Natural killer cell (primary cell): ENCODE measurements around the gene MYO15B. TPM values are rescaled to one million over a fixed set of nuclear protein-coding genes. Genes with fewer than 3 reads are reported as not detected.

ENCODE experiments used
- ATAC-seq, 3 donors: fragments of 150-1000 bp in 2 of 3; fragments of 200-7000 bp in 1 of 3; cut with Tn5 transposase; 1 replicate in 1 of 3; 2 replicates in 2 of 3; pipeline ENCODE4 v1.10.0; 2021; ENCODE audit warnings: mild to moderate bottlenecking in 2 of 3, moderate library complexity in 2 of 3
- DNase-seq, 2 donors: peaks; one replicate each; pipeline versions ENCODE4 v3.0.0 to v3.0.0-alpha.2; 2013 to 2021; ENCODE audit warnings: mixed read lengths in 1 of 2
- H3K27ac ChIP-seq: one replicate; pipeline ENCODE4 v1.5.1; 2013; ENCODE audit warnings: mild to moderate bottlenecking, low read length
- H3K27me3 ChIP-seq: one replicate; pipeline ENCODE4 v1.6.1; 2013; ENCODE audit warnings: low read length; ENCODE audit not compliant: control insufficient read depth, insufficient read depth
- H3K36me3 ChIP-seq: one replicate; pipeline ENCODE4 v1.6.1; 2013; ENCODE audit warnings: low read length; ENCODE audit not compliant: control insufficient read depth, insufficient read depth
- H3K4me1 ChIP-seq: one replicate; pipeline ENCODE4 v1.6.1; 2013; ENCODE audit warnings: low read length; ENCODE audit not compliant: control insufficient read depth, insufficient read depth
- H3K4me3 ChIP-seq: one replicate; pipeline ENCODE4 v1.5.1; 2013; ENCODE audit warnings: low read length
- H3K9me3 ChIP-seq: one replicate; pipeline ENCODE4 v1.6.1; 2013; ENCODE audit warnings: low read length; ENCODE audit not compliant: control insufficient read depth, insufficient read depth
- H3K27ac Mint-ChIP-seq, 2 donors: one replicate each; pipeline ENCODE4 v1.8.0; 2022; ENCODE audit warnings: mild to moderate bottlenecking in 2 of 2, mixed read lengths in 2 of 2, moderate library complexity in 1 of 2
- H3K27me3 Mint-ChIP-seq, 2 donors: one replicate each; pipeline ENCODE4 v1.8.0; 2022; ENCODE audit warnings: low read depth in 2 of 2, mixed read lengths in 2 of 2
- H3K36me3 Mint-ChIP-seq: one replicate; pipeline ENCODE4 v1.8.0; 2022; ENCODE audit warnings: mixed read lengths
- H3K4me1 Mint-ChIP-seq, 2 donors: one replicate each; pipeline ENCODE4 v1.8.0; 2022; ENCODE audit warnings: mixed read lengths in 2 of 2
- H3K4me3 Mint-ChIP-seq: one replicate; pipeline ENCODE4 v1.8.0; 2022; ENCODE audit warnings: mild to moderate bottlenecking, moderate library complexity, mixed read lengths
- H3K9me3 Mint-ChIP-seq, 2 donors: one replicate each; pipeline ENCODE4 v1.8.0; 2022; ENCODE audit warnings: mixed read lengths in 2 of 2
- WGBS: methylation state at CpG from one replicate; pipeline ENCODE4 v1.1.7; 2013; ENCODE audit warnings: missing lambda C conversion rate; ENCODE audit not compliant: insufficient coverage; 5-methylcytosine and 5-hydroxymethylcytosine counted together
- intact Hi-C: fragments of 100-400 bp; cut with micrococcal nuclease; formaldehyde crosslinking; loops from one replicate; pipeline ENCODE4 v1.14.2; 2022
- total RNA-seq, 4 donors: library from RNA; stranded (reverse); fragments of 120-200 nt in 1 of 4; gene quantifications; one replicate each; pipeline versions ENCODE4 v1.2.3 to v1.2.4, GENCODE V29; 2013 to 2022
- TF ChIP-seq, protein P1 (sequence below): fragments of 200-600 bp; IDR thresholded peaks from one replicate; pipeline ENCODE4 v1.8.0; 2022; ENCODE audit warnings: antibody characterized with exemption

Gene MYO15B
- total RNA-seq, 3 donors from 2014 or later (not counting 1 experiment from before 2014, with no cell fraction given) = 336 to 372 (median 339) TPM

- H3K27me3 ChIP-seq = no peaks in the 10 kb centered on the region
- 97% methylated on average over 17 of the region's 17 CpGs for WGBS
- peaks cover 11% of the 10 kb centered on the region for H3K4me1 ChIP-seq
- no peak overlapping the region for H3K27ac ChIP-seq
- Mint-ChIP-seq H3K36me3 (no peaks in the 10 kb centered on the region), H3K4me3 (no peak overlapping the region), H3K27ac (no peak overlapping the region), H3K9me3 (no peaks in the 10 kb centered on the region), H3K4me1 (peaks cover 14 to 15% of the 10 kb centered on the region in 2 donors), H3K27me3 (no peaks in the 10 kb centered on the region)
- ATAC-seq (no peak), DNase-seq (no peak)
- intact Hi-C loops = no loop called here
- H3K36me3 ChIP-seq = no peaks in the 10 kb centered on the region
- no peaks in the 10 kb centered on the region for H3K9me3 ChIP-seq
- TF ChIP-seq, protein P1, sequence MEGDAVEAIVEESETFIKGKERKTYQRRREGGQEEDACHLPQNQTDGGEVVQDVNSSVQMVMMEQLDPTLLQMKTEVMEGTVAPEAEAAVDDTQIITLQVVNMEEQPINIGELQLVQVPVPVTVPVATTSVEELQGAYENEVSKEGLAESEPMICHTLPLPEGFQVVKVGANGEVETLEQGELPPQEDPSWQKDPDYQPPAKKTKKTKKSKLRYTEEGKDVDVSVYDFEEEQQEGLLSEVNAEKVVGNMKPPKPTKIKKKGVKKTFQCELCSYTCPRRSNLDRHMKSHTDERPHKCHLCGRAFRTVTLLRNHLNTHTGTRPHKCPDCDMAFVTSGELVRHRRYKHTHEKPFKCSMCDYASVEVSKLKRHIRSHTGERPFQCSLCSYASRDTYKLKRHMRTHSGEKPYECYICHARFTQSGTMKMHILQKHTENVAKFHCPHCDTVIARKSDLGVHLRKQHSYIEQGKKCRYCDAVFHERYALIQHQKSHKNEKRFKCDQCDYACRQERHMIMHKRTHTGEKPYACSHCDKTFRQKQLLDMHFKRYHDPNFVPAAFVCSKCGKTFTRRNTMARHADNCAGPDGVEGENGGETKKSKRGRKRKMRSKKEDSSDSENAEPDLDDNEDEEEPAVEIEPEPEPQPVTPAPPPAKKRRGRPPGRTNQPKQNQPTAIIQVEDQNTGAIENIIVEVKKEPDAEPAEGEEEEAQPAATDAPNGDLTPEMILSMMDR = no peak
- no peak overlapping the region for H3K4me3 ChIP-seq
These were observed 55.4 kb downstream of the MYO15B start for GRCh38 chr17:75642784-75643642.

DNA sequence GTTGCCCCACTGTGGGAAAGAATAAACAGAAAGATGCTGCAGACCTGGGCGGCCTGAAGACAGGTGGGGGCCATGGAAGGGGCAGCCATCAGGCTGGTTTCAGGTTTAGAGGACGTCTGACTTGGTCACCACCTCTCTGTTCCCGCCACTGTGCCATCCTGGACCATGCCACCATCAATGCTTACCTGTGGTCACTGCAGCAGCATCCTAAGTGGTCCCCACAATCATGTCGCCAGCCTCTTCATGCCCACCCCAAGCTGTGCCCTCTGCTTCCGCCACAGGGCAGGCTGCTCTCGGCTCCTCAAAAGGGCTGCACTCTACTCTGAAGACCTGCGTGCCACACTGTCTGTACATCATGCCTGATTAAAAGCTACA, 56.0 kb downstream of the MYO15B start:
- Mint-ChIP-seq H3K9me3 (no peaks in the 10 kb centered on the region), H3K27me3 (no peaks in the 10 kb centered on the region), H3K27ac (no peak overlapping the region), H3K4me1 (peaks cover 14 to 15% of the 10 kb centered on the region in 2 donors), H3K36me3 (no peaks in the 10 kb centered on the region), H3K4me3 (no peak overlapping the region)
- ATAC-seq = no peak
- TF ChIP-seq, protein P1 = no peak
- no peak overlapping the region for H3K4me3 ChIP-seq
- no peaks in the 10 kb centered on the region for H3K9me3 ChIP-seq
- DNase-seq = no peak
- no peaks in the 10 kb centered on the region for H3K27me3 ChIP-seq
- H3K36me3 ChIP-seq = no peaks in the 10 kb centered on the region
- intact Hi-C loops = no loop called here
- 96% methylated on average over 7 of the region's 7 CpGs for WGBS
- no peak overlapping the region for H3K27ac ChIP-seq
- peaks cover 11% of the 10 kb centered on the region for H3K4me1 ChIP-seq

GRCh38 chr17:75645501-75645888, 57.9 kb downstream of the MYO15B start:
- H3K36me3 ChIP-seq = peaks cover 6% of the 10 kb centered on the region
- ATAC-seq = no peak
- TF ChIP-seq, protein P1 = no peak
- H3K9me3 ChIP-seq = no peaks in the 10 kb centered on the region
- no peaks in the 10 kb centered on the region for H3K27me3 ChIP-seq
- Mint-ChIP-seq H3K27me3 (no peaks in the 10 kb centered on the region), H3K27ac (peak overlapping the region; percentile 69 to 86), H3K4me1 (peaks cover 14 to 15% of the 10 kb centered on the region in 2 donors), H3K9me3 (no peaks in the 10 kb centered on the region), H3K36me3 (no peaks in the 10 kb centered on the region), H3K4me3 (no peak overlapping the region)
- H3K4me1 ChIP-seq = peaks cover 11% of the 10 kb centered on the region
- no peak overlapping the region for H3K4me3 ChIP-seq
- DNase-seq = no peak
- 73% methylated on average over 7 of the region's 7 CpGs for WGBS
- intact Hi-C loops = no loop called here
- no peak overlapping the region for H3K27ac ChIP-seq
